Panc1 (cell line): ENCODE results near the gene RIPOR2.

Experiments used
- SIN3A ChIP-seq: IDR thresholded peaks from 2 replicates; pipeline ENCODE4 v1.6.1; 2012; ENCODE audit warnings: low read depth, mild to moderate bottlenecking, low read length, moderate library complexity, borderline replicate concordance; ENCODE audit not compliant: insufficient read depth
- TCF7L2 ChIP-seq: IDR thresholded peaks from 2 replicates; pipeline ENCODE4 v1.6.1; 2011; ENCODE audit warnings: mild to moderate bottlenecking, low read depth, low read length, inconsistent platforms
- TF ChIP-seq, protein P1 (sequence below): fragments of 450-650 bp; IDR thresholded peaks from 2 replicates; pipeline ENCODE4 v1.5.1; 2017; ENCODE audit warnings: mild to moderate bottlenecking

DNA sequence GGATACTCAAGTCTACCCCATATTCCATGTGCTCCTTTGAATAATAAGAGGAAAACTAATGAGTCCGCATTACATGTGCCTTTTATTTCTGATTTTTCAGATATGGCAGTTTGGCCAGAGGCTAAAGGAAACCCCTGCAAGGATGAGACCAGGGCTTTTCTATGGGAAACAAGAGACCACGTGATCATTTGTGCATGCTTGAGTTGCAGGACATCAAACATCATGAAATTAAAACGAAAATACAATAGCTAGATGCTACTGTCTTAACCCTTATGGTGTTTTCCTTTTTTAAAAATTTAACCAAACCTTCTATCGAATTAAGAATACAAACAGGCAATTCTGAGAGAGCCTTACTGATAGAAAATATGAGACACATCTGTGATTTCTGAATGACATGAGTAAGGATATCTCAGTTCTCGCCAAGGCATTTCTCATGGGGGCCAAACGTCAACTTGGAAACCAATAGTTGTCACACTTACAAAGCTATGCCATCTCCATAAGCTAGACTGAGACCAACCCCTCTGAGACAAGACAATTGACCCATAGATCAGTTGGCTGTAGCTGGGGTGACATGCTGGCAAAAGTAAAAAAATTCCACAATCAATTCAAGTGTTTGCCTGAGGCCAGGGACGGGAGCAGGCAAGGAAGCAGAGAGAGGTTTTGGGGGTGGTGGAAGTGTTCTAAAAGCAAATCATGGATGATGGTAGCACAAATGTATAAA lies 52.8 kb downstream of the RIPOR2 start:
- TF ChIP-seq, protein P1, sequence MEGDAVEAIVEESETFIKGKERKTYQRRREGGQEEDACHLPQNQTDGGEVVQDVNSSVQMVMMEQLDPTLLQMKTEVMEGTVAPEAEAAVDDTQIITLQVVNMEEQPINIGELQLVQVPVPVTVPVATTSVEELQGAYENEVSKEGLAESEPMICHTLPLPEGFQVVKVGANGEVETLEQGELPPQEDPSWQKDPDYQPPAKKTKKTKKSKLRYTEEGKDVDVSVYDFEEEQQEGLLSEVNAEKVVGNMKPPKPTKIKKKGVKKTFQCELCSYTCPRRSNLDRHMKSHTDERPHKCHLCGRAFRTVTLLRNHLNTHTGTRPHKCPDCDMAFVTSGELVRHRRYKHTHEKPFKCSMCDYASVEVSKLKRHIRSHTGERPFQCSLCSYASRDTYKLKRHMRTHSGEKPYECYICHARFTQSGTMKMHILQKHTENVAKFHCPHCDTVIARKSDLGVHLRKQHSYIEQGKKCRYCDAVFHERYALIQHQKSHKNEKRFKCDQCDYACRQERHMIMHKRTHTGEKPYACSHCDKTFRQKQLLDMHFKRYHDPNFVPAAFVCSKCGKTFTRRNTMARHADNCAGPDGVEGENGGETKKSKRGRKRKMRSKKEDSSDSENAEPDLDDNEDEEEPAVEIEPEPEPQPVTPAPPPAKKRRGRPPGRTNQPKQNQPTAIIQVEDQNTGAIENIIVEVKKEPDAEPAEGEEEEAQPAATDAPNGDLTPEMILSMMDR = no peak
- TF ChIP-seq TCF7L2 (no peak), SIN3A (no peak)
